A172 (cell line): ENCODE data around the gene HOXB5. TPM values are rescaled to one million over a fixed set of nuclear protein-coding genes. Genes with fewer than 3 reads are reported as not detected.

Experiments
- DNase-seq: peaks from one replicate; pipeline ENCODE4 v3.0.0-alpha.2; 2015; ENCODE audit warnings: low spot score
- total RNA-seq: library from RNA; depleted of rRNA; stranded (reverse); fragments of >200 nt; shearing (Covaris generic); gene quantifications from 2 replicates; pipeline ENCODE4 v1.2.3, GENCODE V29; 2014

The HOXB5 gene
- total RNA-seq, 1 experiment from 2014 or later: 2.4 TPM

- peak; percentile 35 for DNase-seq
Observed at GRCh38 chr17:48576479-48577309, 16.9 kb downstream of the HOXB5 start.

GRCh38 chr17:48575673-48576478 lies 17.7 kb downstream of the HOXB5 start:
- DNase-seq: peak; percentile 51

- peak; percentile 85 for DNase-seq
Observed at GRCh38 chr17:48575066-48575582, 18.5 kb downstream of the HOXB5 start.

GRCh38 chr17:48574505-48575065 lies 19.0 kb downstream of the HOXB5 start:
- no peak for DNase-seq

GRCh38 chr17:48571826-48572417 lies 21.7 kb downstream of the HOXB5 start:
- DNase-seq: no peak

- no peak for DNase-seq
Observed at GRCh38 chr17:48571024-48571818, 22.4 kb downstream of the HOXB5 start.

- no peak for DNase-seq
Observed at GRCh38 chr17:48570325-48571023, 23.1 kb downstream of the HOXB5 start.

GRCh38 chr17:48569674-48570324 lies 23.8 kb downstream of the HOXB5 start:
- DNase-seq: no peak

GRCh38 chr17:48569240-48569582 lies 24.4 kb downstream of the HOXB5 start:
- no peak for DNase-seq

GRCh38 chr17:48568499-48569239 lies 24.9 kb downstream of the HOXB5 start:
- DNase-seq: no peak

GRCh38 chr17:48567646-48568354 lies 25.8 kb downstream of the HOXB5 start:
- DNase-seq: no peak

GRCh38 chr17:48567209-48567608 lies 26.4 kb downstream of the HOXB5 start:
- DNase-seq: no peak

GRCh38 chr17:48566717-48567116 lies 26.9 kb downstream of the HOXB5 start:
- no peak for DNase-seq

GRCh38 chr17:48565925-48566710 lies 27.5 kb downstream of the HOXB5 start:
- DNase-seq: no peak

- DNase-seq: no peak
Observed at GRCh38 chr17:48565022-48565554, 28.5 kb downstream of the HOXB5 start.

GRCh38 chr17:48564188-48565021 lies 29.2 kb downstream of the HOXB5 start:
- DNase-seq: no peak

- DNase-seq: no peak
Observed at GRCh38 chr17:48563867-48564187, 29.8 kb downstream of the HOXB5 start.
